IMR-90 (cell line): ENCODE results near the gene TCP11L1. TPM values are rescaled to one million over a fixed set of nuclear protein-coding genes. Genes with fewer than 3 reads are reported as not detected.

Experiments
- ATAC-seq: fragments of 200-7000 bp; cut with Tn5 transposase; 2 replicates; pipeline ENCODE4 v1.9.1; 2020; ENCODE audit warnings: low read depth, mild to moderate bottlenecking, moderate library complexity
- BruUV-seq: library from RNA; stranded (reverse); fragments of 400-500 nt; replicated peaks from 2 replicates; lab custom pipeline; 2021; lab: Mats Ljungman, UMichigan
- CTCF ChIA-PET: fragments of 300-600 bp; formaldehyde crosslinking; extraction: SDS; loops from one replicate; lab custom pipeline; 2021; ENCODE audit warnings: antibody characterized with exemption; lab: Yijun Ruan, JAX
- POLR2A ChIA-PET: fragments of 300-600 bp; sonication (Branson Sonifier 250); formaldehyde crosslinking; loops from one replicate; lab custom pipeline; 2022; ENCODE audit warnings: antibody characterized with exemption; ENCODE audit not compliant: unreplicated experiment; lab: Charles Lee
- DNase-seq: peaks from one replicate; pipeline ENCODE4 v3.0.0; 2013
- H2AFZ ChIP-seq: replicated peaks from 2 replicates; pipeline ENCODE3; 2013; ENCODE audit warnings: low read length, mild to moderate bottlenecking; ENCODE audit not compliant: poor library complexity
- H2AK5ac ChIP-seq: 2 replicates; pipeline ENCODE4 v1.6.1; 2013; ENCODE audit warnings: low read depth, low read length, inconsistent platforms
- H2AK9ac ChIP-seq: replicated peaks from 2 replicates; pipeline ENCODE3; 2013; ENCODE audit warnings: mild to moderate bottlenecking, low read depth, low read length, moderate library complexity; ENCODE audit not compliant: poor library complexity
- H2BK120ac ChIP-seq: 2 replicates; pipeline ENCODE4 v1.6.1; 2013; ENCODE audit warnings: low read depth, low read length, inconsistent platforms
- H2BK15ac ChIP-seq: 3 replicates; pipeline ENCODE4 v1.6.1; 2013; ENCODE audit warnings: low read depth, low read length, inconsistent platforms
- H2BK20ac ChIP-seq: 2 replicates; pipeline ENCODE4 v1.6.1; 2013; ENCODE audit warnings: low read depth, mild to moderate bottlenecking, inconsistent platforms, low read length, moderate library complexity
- H2BK5ac ChIP-seq: 2 replicates; pipeline ENCODE4 v1.6.1; 2013; ENCODE audit warnings: mild to moderate bottlenecking, low read depth, low read length, inconsistent platforms; ENCODE audit not compliant: poor library complexity, severe bottlenecking
- H3K14ac ChIP-seq: replicated peaks from 2 replicates; pipeline ENCODE4 v1.6.1; 2013; ENCODE audit warnings: low read depth, low read length, inconsistent platforms
- H3K18ac ChIP-seq: 2 replicates; pipeline ENCODE4 v1.6.1; 2013; ENCODE audit warnings: low read depth, low read length, control low read depth
- H3K23ac ChIP-seq: 2 replicates; pipeline ENCODE4 v1.6.1; 2013; ENCODE audit warnings: low read depth, low read length, inconsistent platforms
- H3K27ac ChIP-seq: 2 replicates; pipeline ENCODE4 v1.5.1; 2013; ENCODE audit warnings: mild to moderate bottlenecking, control low read depth, low read length; ENCODE audit not compliant: insufficient read depth
- H3K27me3 ChIP-seq: 2 replicates; pipeline ENCODE4 v1.6.1; 2013; ENCODE audit warnings: low read length; ENCODE audit not compliant: control insufficient read depth, insufficient read depth
- H3K36me3 ChIP-seq: 2 replicates; pipeline ENCODE4 v1.6.1; 2013; ENCODE audit warnings: low read length, mixed read lengths; ENCODE audit not compliant: control insufficient read depth, insufficient read depth
- H3K4ac ChIP-seq: 2 replicates; pipeline ENCODE4 v1.6.1; 2013; ENCODE audit warnings: low read depth, low read length, inconsistent platforms
- H3K4me1 ChIP-seq: 2 replicates; pipeline ENCODE4 v1.6.1; 2013; ENCODE audit warnings: low read length, mixed read lengths; ENCODE audit not compliant: control insufficient read depth, insufficient read depth
- H3K4me2 ChIP-seq: 2 replicates; pipeline ENCODE4 v1.6.1; 2013; ENCODE audit warnings: low read depth, mild to moderate bottlenecking, control low read depth, low read length, moderate library complexity
- H3K4me3 ChIP-seq: 2 replicates; pipeline ENCODE4 v1.5.1; 2013; ENCODE audit warnings: low read depth, mild to moderate bottlenecking, control low read depth, low read length, moderate library complexity; ENCODE audit not compliant: insufficient read depth
- H3K56ac ChIP-seq: 2 replicates; pipeline ENCODE4 v1.6.1; 2013; ENCODE audit warnings: low read length, inconsistent platforms; ENCODE audit not compliant: insufficient read depth; ENCODE audit errors: extremely low read depth
- H3K79me1 ChIP-seq, 2 experiments: 2 replicates each; pipeline ENCODE4 v1.6.1; 2013; ENCODE audit warnings: low read length in 2 of 2, inconsistent platforms in 1 of 2, low read depth in 1 of 2
- H3K9ac ChIP-seq: 2 replicates; pipeline ENCODE4 v1.6.1; 2013; ENCODE audit warnings: low read depth, low read length, control low read depth
- H3K9me1 ChIP-seq: 2 replicates; pipeline ENCODE4 v1.6.1; 2013; ENCODE audit warnings: low read length, inconsistent platforms; ENCODE audit not compliant: insufficient read depth
- H3K9me3 ChIP-seq: 2 replicates; pipeline ENCODE4 v1.6.1; 2013; ENCODE audit warnings: low read length; ENCODE audit not compliant: control insufficient read depth, insufficient read depth
- H4K20me1 ChIP-seq: 2 replicates; pipeline ENCODE4 v1.6.1; 2013; ENCODE audit warnings: low read length, inconsistent platforms; ENCODE audit not compliant: insufficient read depth
- H4K5ac ChIP-seq: 2 replicates; pipeline ENCODE4 v1.6.1; 2013; ENCODE audit warnings: mild to moderate bottlenecking, low read depth, low read length, control low read depth
- H4K8ac ChIP-seq, 2 experiments: 2 replicates each; pipeline ENCODE4 v1.6.1; 2013; ENCODE audit warnings: low read depth in 2 of 2, low read length in 2 of 2, control low read depth in 1 of 2, inconsistent platforms in 1 of 2
- H4K91ac ChIP-seq: 2 replicates; pipeline ENCODE4 v1.6.1; 2013; ENCODE audit warnings: low read depth, low read length, inconsistent platforms; ENCODE audit not compliant: insufficient read depth
- BHLHE40 ChIP-seq: fragments of 150-350 bp; IDR thresholded peaks from 2 replicates; pipeline ENCODE4 v1.6.1; 2016; ENCODE audit warnings: mild to moderate bottlenecking, low read depth, low read length
- CEBPB ChIP-seq: IDR thresholded peaks from 2 replicates; pipeline ENCODE4 v1.6.1; 2012; ENCODE audit warnings: low read depth, low read length, improper control_type of control experiment
- FOS ChIP-seq: fragments of 150-350 bp; IDR thresholded peaks from 2 replicates; pipeline ENCODE4 v1.6.1; 2016; ENCODE audit warnings: low read depth, low read length
- MAZ ChIP-seq: IDR thresholded peaks from 2 replicates; pipeline ENCODE4 v1.6.1; 2012; ENCODE audit warnings: low read depth, mild to moderate bottlenecking, low read length, improper control_type of control experiment, moderate library complexity, borderline replicate concordance
- MXI1 ChIP-seq: IDR thresholded peaks from 2 replicates; pipeline ENCODE4 v1.6.1; 2012; ENCODE audit warnings: low read depth, mild to moderate bottlenecking, low read length, moderate library complexity, borderline replicate concordance
- NFE2L2 ChIP-seq: fragments of 150-350 bp; IDR thresholded peaks from 2 replicates; pipeline ENCODE4 v1.6.1; 2016; ENCODE audit warnings: low read depth, mild to moderate bottlenecking, low read length
- WGBS, 2 experiments: methylation state at CpG; one replicate each; pipeline versions ENCODE4 v1.1.5 to v1.1.7; 2013; ENCODE audit warnings: missing lambda C conversion rate in 2 of 2; ENCODE audit not compliant: insufficient read length in 1 of 2; ENCODE audit errors: extremely low coverage in 2 of 2; 5-methylcytosine and 5-hydroxymethylcytosine counted together
- dilution Hi-C: fragments of 300-500 bp; cut with HindIII; formaldehyde crosslinking; loops from one replicate; pipeline ENCODE4 v1.14.3; 2018; ENCODE audit warnings: low sequenced_read_pairs; ENCODE audit not compliant: unreplicated experiment
- in situ Hi-C: fragments of 300-500 bp; cut with MboI; formaldehyde crosslinking; loops from 3 replicates; pipeline ENCODE4 v1.14.3; 2019; ENCODE audit warnings: low sequenced_read_pairs, inconsistent platforms, mixed read lengths
- intact Hi-C: fragments of 100-400 bp; cut with micrococcal nuclease; formaldehyde crosslinking; loops from 2 replicates; pipeline ENCODE4 v1.10.0; 2022
- polyA plus RNA-seq, 3 experiments: library from polyadenylated mRNA; depleted of rRNA; stranded (reverse); fragments of >200 nt; gene quantifications; 2 replicates each; pipeline ENCODE4 v1.2.3, GENCODE V29; 2012; ENCODE audit warnings: low replicate concordance in 1 of 3
- total RNA-seq: library from RNA; depleted of rRNA; stranded (reverse); fragments of >200 nt; gene quantifications from 2 replicates; pipeline ENCODE4 v1.2.3, GENCODE V29; 2012
- TF ChIP-seq, protein P1 (sequence below): conservative IDR thresholded peaks from 2 replicates; pipeline ENCODE4 v1.5.1; 2012; ENCODE audit warnings: mild to moderate bottlenecking, low read depth, low read length, improper control_type of control experiment
- TF ChIP-seq, protein P2 (sequence below): fragments of 150-350 bp; IDR thresholded peaks from 2 replicates; pipeline ENCODE4 v1.6.1; 2016; ENCODE audit warnings: low read depth, mild to moderate bottlenecking, low read length, moderate library complexity, borderline replicate concordance

TCP11L1 gene
- total and polyA plus RNA-seq, 2 of the 4 experiments (the other 2 are of a cell fraction): 13.9 to 17.4 TPM

GRCh38 chr11:33063326-33063881, 24.0 kb downstream of the TCP11L1 start:
- no peak overlapping the region for H2BK5ac ChIP-seq
- H3K4me3 ChIP-seq: no peak overlapping the region
- intact Hi-C loops: loop anchor here (5.0 kb wide), 1 partner anchor 171 kb away; the partner anchor contains the start of gene QSER1
- no peak overlapping the region for H2BK20ac ChIP-seq
- H4K5ac ChIP-seq: no peak overlapping the region
- H2BK120ac ChIP-seq: no peak overlapping the region
- dilution Hi-C loops: no loop called here
- H3K18ac ChIP-seq: no peak overlapping the region
- ATAC-seq (peak; percentile 40), DNase-seq (peak; percentile 77)
- H3K4me1 ChIP-seq: peaks cover 7% of the 10 kb centered on the region; the same call in 1 of the 2 replicates
- no peaks in the 10 kb centered on the region for H3K27me3 ChIP-seq
- peaks cover 34% of the 10 kb centered on the region for H3K36me3 ChIP-seq
- H3K56ac ChIP-seq: no peak overlapping the region
- no peak overlapping the region for H3K27ac ChIP-seq
- no peak overlapping the region for H3K4me2 ChIP-seq
- peaks cover 0 to 12% of the 10 kb centered on the region in 2 experiments; a peak in 2 of 4 replicates for H3K79me1 ChIP-seq
- no peak overlapping the region for H3K9ac ChIP-seq
- H3K23ac ChIP-seq: no peak overlapping the region
- POLR2A ChIA-PET: no interaction called here
- H3K9me1 ChIP-seq: 0 out of 2 replicates have a peak, but pooled peaks cover 11% of the 10 kb centered on the region
- no TSS peak for BruUV-seq
- no peak overlapping the region for H2AK9ac ChIP-seq
- CTCF ChIA-PET: interaction anchor here (0.7 to 0.8 kb wide), 2 partner anchors 97 to 254 kb away, joined by 3 read pairs; no protein-coding TSS in a partner anchor
- WGBS, 2 experiments: no CpG with 5 or more reads among the region's 3 CpGs
- no peak overlapping the region; the same call in 2 of the 3 replicates for H2BK15ac ChIP-seq
- H3K4ac ChIP-seq: no peak overlapping the region
- no peak overlapping the region for H4K91ac ChIP-seq
- no peak overlapping the region; the same call in 1 of the 2 replicates for H3K14ac ChIP-seq
- in situ Hi-C loops: loop anchor here (5.0 to 25.0 kb wide), 3 partner anchors 106 to 476 kb away; partner anchors contain the start of genes EIF3M and PRRG4
- H4K8ac ChIP-seq: no peak overlapping the region
- H2AK5ac ChIP-seq: no peak overlapping the region
- H4K20me1 ChIP-seq: no peaks in the 10 kb centered on the region
- TF ChIP-seq NFE2L2 (no peak), MXI1 (no peak), BHLHE40 (no peak), FOS (no peak), CEBPB (no peak), MAZ (no peak)
- TF ChIP-seq, protein P1, sequence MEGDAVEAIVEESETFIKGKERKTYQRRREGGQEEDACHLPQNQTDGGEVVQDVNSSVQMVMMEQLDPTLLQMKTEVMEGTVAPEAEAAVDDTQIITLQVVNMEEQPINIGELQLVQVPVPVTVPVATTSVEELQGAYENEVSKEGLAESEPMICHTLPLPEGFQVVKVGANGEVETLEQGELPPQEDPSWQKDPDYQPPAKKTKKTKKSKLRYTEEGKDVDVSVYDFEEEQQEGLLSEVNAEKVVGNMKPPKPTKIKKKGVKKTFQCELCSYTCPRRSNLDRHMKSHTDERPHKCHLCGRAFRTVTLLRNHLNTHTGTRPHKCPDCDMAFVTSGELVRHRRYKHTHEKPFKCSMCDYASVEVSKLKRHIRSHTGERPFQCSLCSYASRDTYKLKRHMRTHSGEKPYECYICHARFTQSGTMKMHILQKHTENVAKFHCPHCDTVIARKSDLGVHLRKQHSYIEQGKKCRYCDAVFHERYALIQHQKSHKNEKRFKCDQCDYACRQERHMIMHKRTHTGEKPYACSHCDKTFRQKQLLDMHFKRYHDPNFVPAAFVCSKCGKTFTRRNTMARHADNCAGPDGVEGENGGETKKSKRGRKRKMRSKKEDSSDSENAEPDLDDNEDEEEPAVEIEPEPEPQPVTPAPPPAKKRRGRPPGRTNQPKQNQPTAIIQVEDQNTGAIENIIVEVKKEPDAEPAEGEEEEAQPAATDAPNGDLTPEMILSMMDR: no peak
- TF ChIP-seq, protein P2, sequence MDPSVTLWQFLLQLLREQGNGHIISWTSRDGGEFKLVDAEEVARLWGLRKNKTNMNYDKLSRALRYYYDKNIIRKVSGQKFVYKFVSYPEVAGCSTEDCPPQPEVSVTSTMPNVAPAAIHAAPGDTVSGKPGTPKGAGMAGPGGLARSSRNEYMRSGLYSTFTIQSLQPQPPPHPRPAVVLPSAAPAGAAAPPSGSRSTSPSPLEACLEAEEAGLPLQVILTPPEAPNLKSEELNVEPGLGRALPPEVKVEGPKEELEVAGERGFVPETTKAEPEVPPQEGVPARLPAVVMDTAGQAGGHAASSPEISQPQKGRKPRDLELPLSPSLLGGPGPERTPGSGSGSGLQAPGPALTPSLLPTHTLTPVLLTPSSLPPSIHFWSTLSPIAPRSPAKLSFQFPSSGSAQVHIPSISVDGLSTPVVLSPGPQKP: no peak
- no peak overlapping the region for H2AFZ ChIP-seq
- no peaks in the 10 kb centered on the region for H3K9me3 ChIP-seq
